Measurements from ENCODE around the gene OR52N2. TPM values are rescaled to one million over a fixed set of nuclear protein-coding genes. Genes with fewer than 3 reads are reported as not detected.

OR52N2 gene
- total RNA-seq, 2 experiments from 2014 or later = not detected

GRCh38 chr11:5833446-5833845 lies 24.7 kb downstream of the OR52N2 start:
- Histone ChIP-seq H3K4me1 (ENCODE audit: insufficient read depth, low read length) (no peaks in the 10 kb centered on the region), H3K27me3 (ENCODE audit: control insufficient read depth in 1 of 2, insufficient read depth in 2 of 2, low read length in 2 of 2) (no peaks in the 10 kb centered on the region), H3K27ac (ENCODE audit: low read depth in 1 of 2, low read length in 2 of 2) (no peak overlapping the region), H3K4me3 (ENCODE audit: low read length) (no peak overlapping the region), H3K36me3 (ENCODE audit: insufficient read depth, low read length) (no peaks in the 10 kb centered on the region), H3K9me3 (ENCODE audit: control insufficient read depth in 1 of 2, insufficient read depth in 1 of 2, low read length in 2 of 2) (no peaks in the 10 kb centered on the region)
- Mint-ChIP-seq H3K27ac (no peak overlapping the region), H3K4me3 (no peak overlapping the region), H3K4me1 (ENCODE audit: low read depth) (no peaks in the 10 kb centered on the region), H3K9me3 (no peaks in the 10 kb centered on the region), H3K36me3 (ENCODE audit: low read depth) (no peaks in the 10 kb centered on the region), H3K27me3 (peaks cover 19% of the 10 kb centered on the region)
- ATAC-seq (ENCODE audit: poor library complexity) = no peak
- TF ChIP-seq, protein P1, sequence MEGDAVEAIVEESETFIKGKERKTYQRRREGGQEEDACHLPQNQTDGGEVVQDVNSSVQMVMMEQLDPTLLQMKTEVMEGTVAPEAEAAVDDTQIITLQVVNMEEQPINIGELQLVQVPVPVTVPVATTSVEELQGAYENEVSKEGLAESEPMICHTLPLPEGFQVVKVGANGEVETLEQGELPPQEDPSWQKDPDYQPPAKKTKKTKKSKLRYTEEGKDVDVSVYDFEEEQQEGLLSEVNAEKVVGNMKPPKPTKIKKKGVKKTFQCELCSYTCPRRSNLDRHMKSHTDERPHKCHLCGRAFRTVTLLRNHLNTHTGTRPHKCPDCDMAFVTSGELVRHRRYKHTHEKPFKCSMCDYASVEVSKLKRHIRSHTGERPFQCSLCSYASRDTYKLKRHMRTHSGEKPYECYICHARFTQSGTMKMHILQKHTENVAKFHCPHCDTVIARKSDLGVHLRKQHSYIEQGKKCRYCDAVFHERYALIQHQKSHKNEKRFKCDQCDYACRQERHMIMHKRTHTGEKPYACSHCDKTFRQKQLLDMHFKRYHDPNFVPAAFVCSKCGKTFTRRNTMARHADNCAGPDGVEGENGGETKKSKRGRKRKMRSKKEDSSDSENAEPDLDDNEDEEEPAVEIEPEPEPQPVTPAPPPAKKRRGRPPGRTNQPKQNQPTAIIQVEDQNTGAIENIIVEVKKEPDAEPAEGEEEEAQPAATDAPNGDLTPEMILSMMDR (IDR thresholded peaks at IDR 0.05) = no peak
- ChIA-PET CTCF (no interaction called here), POLR2A (no interaction called here)
- intact Hi-C loops (cut with DNase I, micrococcal nuclease) = no loop called here
- DNase-seq = no peak

- Mint-ChIP-seq H3K9me3 (no peaks in the 10 kb centered on the region), H3K4me1 (ENCODE audit: low read depth) (no peaks in the 10 kb centered on the region), H3K4me3 (no peak overlapping the region), H3K27ac (no peak overlapping the region), H3K36me3 (ENCODE audit: low read depth) (no peaks in the 10 kb centered on the region), H3K27me3 (peaks cover 29% of the 10 kb centered on the region)
- Histone ChIP-seq H3K27me3 (ENCODE audit: control insufficient read depth in 1 of 2, insufficient read depth in 2 of 2, low read length in 2 of 2) (no peaks in the 10 kb centered on the region), H3K27ac (ENCODE audit: low read depth in 1 of 2, low read length in 2 of 2) (no peak overlapping the region), H3K9me3 (ENCODE audit: control insufficient read depth in 1 of 2, insufficient read depth in 1 of 2, low read length in 2 of 2) (peaks cover 0 to 4% of the 10 kb centered on the region in 2 experiments), H3K4me3 (ENCODE audit: low read length) (no peak overlapping the region), H3K36me3 (ENCODE audit: insufficient read depth, low read length) (no peaks in the 10 kb centered on the region), H3K4me1 (ENCODE audit: insufficient read depth, low read length) (no peaks in the 10 kb centered on the region)
- no peak for DNase-seq
- no peak for ATAC-seq (ENCODE audit: poor library complexity)
- intact Hi-C loops (cut with DNase I, micrococcal nuclease) = no loop called here
- TF ChIP-seq, protein P1 (IDR thresholded peaks at IDR 0.05) = no peak
- POLR2A ChIA-PET = no interaction called here
- CTCF ChIA-PET = no interaction called here
Observed at GRCh38 chr11:5837695-5838094, 29.0 kb downstream of the OR52N2 start.

- no peak within 1 kb of the TSS for H3K4me3 Mint-ChIP-seq
- no peak within 1 kb of the TSS for H3K27ac Mint-ChIP-seq
- peaks cover 0 to 4% of the 10 kb centered on the region in 2 experiments for H3K9me3 ChIP-seq (ENCODE audit: control insufficient read depth in 1 of 2, insufficient read depth in 1 of 2, low read length in 2 of 2)
- no peaks in the 10 kb centered on the region for H3K27me3 ChIP-seq (ENCODE audit: control insufficient read depth in 1 of 2, insufficient read depth in 2 of 2, low read length in 2 of 2)
- H3K9me3 Mint-ChIP-seq = no peaks in the 10 kb centered on the region
- POLR2A ChIA-PET = no interaction called here
- H3K27ac ChIP-seq (ENCODE audit: low read depth in 1 of 2, low read length in 2 of 2) = no peak within 1 kb of the TSS
- intact Hi-C loops (cut with DNase I, micrococcal nuclease) = no loop called here
- TF ChIP-seq, protein P1 (IDR thresholded peaks at IDR 0.05) = no peak
- no peak within 1 kb of the TSS for H3K4me3 ChIP-seq (ENCODE audit: low read length)
- no peak for DNase-seq
- CTCF ChIA-PET = no interaction called here
- no peaks in the 10 kb centered on the region for H3K4me1 ChIP-seq (ENCODE audit: insufficient read depth, low read length)
- peaks cover 23% of the 10 kb centered on the region for H3K27me3 Mint-ChIP-seq
- no peaks in the 10 kb centered on the region for H3K36me3 ChIP-seq (ENCODE audit: insufficient read depth, low read length)
- no peak for ATAC-seq (ENCODE audit: poor library complexity)
- no peaks in the 10 kb centered on the region for H3K36me3 Mint-ChIP-seq (ENCODE audit: low read depth)
- H3K4me1 Mint-ChIP-seq (ENCODE audit: low read depth) = no peaks in the 10 kb centered on the region
Observed at GRCh38 chr11:5841797-5842196, 33.1 kb downstream of the OR52N2 start, which contains the start of gene OR52E6. OR52E6 (minus strand) TSS chr11:5841897; CDS start chr11:5841897, 0 bp downstream.
